GM21528 (cell line): ENCODE measurements around the gene TNKS1BP1.

Experiments used
- ATAC-seq: cut with Tn5 transposase; IDR thresholded peaks from one replicate; pipeline ENCODE4 v1.9.1; 2021; ENCODE audit warnings: mild to moderate bottlenecking, moderate library complexity; ENCODE audit not compliant: unreplicated experiment, low FRiP score

The TNKS1BP1 gene

DNA sequence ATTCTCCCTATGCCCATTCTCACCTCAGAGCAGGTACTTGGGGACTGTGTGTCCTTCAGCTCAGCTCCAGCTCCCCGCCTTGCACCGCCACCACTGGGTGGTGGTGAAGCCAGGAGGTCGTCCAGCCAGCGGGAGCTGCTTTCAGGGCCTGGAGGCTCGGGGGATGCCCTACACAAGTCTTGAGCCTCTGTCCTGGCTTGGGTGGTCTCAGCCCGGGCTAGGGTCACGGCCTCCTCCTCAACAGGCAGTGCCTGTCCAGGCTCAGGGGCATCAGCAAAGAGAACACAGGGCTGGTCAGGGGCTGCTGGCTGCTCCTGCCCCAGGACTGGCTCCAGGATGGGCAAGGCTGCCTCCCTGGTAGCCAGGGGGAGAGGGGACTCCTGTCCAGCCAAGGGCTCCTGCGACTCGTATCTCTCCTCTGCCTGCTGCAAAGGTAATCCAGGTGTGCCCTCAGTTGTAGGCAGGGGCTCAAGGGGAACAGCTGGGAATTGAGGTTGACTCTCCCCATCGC, 12.2 kb downstream of the TNKS1BP1 start:
- ATAC-seq: no peak

DNA sequence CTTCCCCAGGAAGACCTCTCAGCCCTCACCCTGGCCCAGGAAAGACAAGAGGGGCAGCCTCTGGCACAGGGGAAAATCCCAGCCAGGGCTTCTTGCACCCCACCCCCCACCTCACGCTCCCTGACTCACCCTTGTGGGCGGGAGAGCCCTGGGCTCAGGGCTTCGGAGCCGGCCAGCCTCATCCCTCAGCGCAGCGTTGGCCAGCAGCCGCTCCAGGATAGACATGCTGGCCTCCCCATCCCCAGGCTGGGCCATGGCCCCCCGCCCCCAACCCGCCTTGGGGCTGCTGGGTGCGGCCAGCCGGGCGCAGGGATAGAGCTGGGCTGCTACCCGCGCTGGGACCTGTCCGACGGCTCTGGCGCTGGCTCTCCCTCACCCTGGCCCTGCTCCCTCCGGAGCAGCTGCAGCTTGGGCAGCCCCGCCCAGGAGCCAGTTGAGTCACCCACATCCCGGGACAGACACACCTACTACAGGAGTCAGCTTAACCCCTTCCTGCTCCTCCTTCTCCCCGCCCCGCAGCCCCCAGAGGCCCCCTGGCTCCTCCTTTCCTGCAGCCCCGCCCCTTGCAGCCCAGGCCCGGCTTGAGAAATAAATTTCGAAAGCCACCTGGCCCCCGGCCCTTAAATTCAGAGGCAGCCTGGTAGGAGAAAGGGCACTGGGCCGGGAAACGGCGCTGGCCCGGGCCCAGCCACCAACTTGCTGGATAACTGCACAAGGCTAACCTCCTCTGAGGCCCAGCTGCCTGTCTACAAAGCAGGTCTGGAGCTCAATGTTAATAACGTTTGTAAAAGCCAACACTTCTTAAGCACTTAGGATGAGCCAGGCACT, 13.4 kb downstream of the TNKS1BP1 start:
- peak; percentile 97 for ATAC-seq

DNA sequence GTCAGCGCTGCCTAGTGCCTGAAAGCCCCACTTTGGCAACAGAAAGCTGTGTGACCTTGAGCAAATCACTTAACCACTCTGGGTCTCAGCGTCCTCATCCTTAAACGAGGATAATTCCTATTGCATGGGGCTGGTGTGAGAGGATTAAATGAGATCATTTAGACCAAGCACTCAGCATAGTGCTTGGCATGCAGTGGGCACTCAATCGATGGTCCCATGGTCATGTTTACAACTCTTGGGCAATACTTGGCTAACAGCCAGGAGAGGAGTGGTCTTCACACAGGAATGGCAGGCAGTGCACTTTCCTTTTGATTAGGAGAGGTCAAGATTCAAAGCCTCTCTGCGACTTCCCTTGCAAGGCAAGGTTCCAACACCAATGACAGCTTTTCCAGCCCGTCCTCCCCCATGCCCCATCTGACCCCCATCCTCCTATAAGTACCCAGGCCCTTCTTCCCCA, 14.1 kb downstream of the TNKS1BP1 start:
- no peak for ATAC-seq

DNA sequence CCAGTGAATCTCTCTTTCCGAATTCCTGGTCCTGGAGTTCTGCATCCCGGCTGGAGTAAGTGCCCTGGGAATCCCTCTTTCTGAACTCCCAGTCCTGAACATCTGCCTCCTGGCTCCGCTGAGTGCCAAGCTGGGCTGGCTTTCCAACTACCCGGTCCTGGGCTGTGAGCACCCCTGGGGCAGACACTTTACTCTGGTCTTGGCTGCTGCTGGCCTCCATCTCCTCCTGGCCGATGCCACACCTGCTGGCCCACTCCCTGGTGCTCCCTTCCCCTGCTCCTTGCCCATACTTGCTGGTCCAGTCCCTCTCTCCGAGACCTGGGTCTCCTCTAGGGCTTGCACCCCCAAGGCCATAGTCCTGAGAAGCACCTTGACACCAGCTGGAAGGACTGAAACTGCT, 14.7 kb downstream of the TNKS1BP1 start:
- no peak for ATAC-seq

DNA sequence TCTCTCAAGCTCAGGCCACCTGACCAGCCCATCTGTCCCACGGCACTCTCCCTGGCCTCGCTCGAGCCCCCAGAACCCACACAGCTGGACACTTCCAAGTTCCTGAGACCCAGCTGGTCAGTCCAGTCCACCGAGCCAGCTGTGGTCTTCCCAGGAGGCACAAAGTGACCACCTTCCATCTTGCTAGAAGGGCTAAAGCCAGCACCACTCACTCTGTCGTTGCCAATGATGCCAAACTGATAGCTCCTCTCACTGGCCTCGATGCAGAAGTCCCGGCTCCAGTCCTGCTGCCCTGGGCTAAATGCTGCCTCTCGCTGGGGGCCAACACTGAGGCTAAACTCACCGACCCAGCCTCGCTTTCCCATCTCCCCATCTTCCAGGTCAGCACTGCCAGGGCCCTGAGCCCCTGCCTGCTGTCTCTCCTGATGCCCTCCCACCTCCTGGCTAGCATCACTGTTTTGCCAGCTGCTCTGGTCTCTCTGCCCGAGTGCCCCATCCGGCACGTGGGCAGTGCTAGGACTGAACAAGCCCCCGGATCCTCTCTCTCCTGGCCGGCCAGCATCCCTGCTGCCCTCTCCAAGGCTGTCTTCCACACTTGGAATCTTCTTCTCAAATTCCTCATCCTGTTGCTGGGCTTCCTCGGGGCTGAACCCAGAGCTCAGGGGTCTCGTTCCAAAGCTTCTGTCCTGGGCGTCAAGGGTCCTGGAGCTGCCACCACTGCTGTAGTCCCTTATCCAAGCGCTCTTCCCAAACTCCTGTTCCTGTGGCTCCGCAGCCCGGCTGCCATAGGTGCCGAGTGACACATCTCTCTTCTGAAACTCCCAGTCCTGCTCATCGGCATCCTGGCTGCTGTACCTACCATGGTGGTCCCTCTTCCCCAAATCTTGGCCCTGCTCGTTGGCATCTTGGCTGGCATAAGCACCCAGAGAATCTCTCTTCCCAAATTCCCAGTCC, 15.4 kb downstream of the TNKS1BP1 start:
- ATAC-seq: no peak

DNA sequence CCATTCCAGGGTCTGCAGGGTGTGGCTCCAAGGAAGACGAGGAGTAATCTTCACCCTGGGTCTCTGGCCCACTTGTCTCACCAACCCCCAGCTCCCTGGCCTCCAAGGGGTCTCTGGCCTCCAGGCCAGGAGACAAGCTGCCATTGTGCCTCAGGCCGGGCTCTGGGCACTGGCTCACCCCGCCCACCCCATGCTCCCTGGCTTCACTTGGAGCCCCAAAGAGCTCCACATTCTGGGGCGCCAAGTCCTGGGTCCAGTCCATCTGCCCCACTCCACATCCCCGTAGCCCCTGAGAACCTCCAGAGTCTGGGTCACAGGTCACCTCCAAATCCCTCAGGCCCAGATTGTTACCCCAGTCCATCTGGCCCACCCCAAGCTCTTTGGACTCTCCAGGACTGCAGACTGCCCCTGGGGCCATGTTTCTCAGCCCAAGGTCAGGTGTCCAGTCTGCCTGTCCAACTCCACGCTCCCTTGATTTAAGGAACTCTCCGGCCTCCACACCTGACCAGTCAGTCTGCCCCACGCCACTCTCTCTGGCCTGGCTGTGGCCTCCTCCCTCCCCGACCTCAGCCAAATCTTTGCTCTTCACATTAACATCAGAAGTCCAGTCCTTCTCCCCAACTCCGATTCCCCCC, 16.2 kb downstream of the TNKS1BP1 start:
- ATAC-seq: no peak

DNA sequence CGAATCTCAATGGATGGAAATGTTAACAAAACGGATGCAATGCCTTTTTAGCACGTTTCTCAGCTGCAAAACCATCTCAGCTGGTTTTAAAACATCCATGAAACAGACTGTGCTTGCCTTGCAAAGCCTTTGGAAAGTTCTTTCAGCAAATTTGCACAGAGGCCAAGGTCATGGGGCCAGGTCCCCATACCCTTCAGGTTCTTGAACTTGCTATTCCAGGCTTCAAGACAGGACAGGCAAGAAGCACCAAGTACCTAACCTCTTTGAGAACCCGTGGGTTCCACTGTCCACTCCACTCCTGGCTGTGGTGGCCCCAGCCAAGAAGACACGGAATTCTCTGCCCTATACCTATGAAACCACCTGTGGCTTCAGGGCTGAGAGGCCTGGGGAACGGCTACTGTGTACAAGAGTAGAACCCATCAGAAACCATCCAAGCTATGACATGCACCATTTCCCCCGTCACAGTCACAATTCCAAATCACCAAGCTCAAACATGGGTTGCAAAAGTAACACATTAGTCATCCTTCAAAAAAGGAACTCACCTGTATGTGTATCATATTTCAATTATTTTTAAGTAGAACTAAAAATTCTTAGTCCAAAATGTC, 17.0 kb downstream of the TNKS1BP1 start:
- ATAC-seq: no peak

DNA sequence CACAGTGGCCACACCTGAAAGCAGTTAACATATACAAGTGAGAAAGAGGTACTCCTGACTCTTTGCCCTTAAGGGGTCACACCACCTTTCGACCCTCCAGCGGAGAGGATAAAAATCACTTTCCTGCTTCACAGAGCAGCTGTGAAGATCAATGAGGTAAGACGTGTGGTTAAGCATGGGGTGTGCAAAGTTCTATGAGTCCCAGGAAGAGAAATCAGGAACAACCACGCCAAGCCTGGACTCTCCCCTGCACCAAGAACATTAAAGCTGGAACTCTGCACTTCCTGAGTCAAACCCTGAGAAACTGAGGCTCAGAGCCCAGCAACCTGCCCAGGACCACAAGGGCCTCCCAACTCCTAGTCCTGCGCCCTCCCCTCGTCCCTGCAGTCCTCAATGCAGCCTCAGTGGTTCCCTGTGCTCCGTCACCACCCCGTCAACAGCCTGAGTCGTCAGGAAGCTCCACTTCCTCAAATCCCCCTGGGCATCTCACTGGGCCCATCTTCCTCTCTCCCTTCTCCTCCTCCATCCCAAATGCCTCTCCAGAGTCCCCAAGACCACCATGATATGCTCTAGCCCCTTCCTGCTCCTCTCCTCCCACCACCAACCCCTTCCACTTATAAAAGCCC, 17.7 kb downstream of the TNKS1BP1 start:
- no peak for ATAC-seq

DNA sequence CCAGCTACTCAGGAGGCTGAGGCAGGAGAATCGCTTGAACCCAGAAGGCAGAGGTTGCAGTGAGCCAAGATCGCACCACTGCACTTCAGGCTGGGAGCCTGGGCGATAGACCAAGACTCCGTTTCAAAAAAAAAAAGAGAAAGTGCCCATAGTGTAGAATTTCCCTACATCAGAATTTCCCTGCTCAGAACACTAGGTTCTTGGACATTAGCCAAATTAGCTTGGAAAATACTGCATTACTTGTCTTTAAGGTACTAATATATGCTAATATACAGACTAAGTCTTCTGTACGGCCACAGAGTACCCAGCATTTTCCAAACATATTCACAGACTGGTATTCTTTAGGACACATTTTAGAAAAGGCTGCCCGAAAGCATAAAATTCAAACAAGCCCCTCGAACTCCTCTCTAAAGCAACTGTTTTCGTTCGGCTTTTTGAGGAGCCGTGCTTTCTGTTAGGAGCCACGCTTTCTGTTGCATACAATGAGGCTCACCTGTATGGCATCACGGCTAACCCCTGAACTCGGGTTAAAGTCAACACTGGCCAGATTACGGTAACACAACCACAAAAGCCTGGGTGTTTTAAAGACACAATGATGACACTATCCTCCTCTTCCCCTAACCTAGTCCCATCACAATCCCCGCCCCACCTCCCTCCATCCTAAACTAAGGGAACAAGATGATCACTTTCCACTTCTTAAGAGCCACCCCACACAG, 18.4 kb downstream of the TNKS1BP1 start:
- no peak for ATAC-seq

DNA sequence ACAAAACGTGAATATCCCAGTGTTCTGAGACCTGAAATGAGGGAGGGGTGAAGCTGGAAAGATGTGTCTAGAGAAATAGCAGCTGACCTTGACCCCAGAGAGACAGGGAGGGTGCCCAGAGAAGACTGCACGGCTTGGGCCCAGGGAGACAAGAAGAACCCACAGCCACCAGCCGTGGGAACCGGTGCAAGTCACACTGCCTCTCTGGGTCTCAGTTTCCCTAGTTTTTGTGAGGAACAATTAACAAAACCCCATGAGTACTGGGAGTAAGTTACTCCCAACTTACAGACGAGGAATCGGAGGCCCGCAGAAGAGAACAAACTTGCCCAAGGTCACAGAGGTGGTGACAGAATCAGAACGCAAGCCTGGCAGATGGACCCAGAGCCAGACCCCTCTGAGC, 19.2 kb downstream of the TNKS1BP1 start:
- no peak for ATAC-seq

DNA sequence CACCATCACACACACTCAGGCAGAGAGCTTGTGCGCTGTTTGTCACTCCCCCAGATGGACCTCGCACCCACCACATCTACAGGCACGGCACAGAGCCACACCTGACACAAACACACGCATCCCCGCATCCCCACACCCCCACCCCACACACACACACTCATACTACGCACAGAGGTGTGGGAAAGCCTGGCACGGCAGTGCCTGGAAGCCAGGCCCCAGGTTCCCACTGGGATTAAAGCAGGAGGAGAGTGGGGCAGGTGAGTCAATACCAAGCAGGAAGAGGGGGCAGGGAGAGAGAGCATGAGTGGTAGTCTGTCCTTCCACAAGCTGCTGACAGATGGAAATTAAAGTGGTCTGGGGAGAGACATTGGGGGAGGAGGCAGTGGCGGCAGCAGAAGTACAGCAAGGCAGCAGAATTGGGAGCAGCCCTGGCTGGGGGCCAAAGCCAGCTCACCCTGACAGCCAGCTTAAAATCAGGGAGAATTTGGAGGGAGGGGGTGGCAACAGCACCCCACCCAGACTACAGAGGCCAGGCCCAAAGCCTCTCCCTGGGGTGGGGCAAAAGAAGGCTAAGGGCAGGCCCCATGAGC, 20.7 kb downstream of the TNKS1BP1 start:
- ATAC-seq: no peak

DNA sequence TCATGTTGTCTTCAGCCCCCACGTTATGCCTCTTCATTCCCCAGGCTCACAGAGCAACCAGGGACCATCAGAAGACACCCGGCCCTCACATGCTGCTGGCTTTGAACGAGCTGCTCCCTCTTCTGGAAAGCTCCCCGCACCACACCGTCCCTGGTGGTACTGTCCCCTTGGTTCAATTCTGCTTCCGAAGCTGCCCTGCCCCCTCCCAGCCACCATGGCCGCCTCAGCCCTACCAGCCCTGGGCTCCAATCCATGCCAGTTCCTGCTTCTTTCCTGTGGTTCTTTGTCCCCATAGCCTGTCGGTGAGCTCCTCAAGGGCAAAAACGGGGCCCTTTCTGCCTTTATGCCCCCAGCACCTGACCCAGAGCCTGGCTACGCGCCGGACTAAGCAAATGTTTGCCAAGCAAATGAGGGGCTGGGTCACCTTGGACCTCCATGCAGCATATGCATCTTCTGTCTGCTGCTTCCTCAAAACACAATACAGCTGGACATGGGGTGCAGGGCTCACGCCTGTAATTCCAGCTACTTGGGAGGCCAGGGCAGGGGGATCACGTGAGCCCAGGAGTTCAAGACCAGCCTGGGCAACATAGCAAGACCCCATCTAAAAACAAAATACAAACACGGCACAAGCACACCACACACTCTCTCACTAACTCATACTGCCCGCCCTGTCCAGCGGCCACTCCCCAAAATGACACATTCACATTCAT, 21.3 kb downstream of the TNKS1BP1 start:
- no peak for ATAC-seq

DNA sequence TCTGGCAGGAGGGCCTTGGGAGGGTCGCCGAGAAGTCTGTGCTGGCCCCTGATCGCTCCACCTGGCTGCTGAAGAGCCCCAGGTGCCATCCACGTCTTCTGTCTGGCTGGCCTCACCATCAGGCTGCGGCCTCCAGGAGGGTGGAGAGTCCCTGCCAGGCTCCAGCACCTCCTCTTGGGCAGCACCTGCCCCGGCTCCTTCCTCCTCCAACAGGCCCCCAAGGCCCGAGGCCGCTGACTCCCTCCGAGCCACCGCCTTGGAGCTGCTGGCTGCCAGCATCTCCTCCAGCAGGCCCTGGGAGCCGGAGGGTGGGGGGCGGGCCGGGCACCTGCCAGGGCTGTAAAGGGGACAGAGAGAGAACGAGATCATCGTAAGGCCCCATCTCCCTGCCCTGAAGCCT, 22.3 kb downstream of the TNKS1BP1 start:
- no peak for ATAC-seq

DNA sequence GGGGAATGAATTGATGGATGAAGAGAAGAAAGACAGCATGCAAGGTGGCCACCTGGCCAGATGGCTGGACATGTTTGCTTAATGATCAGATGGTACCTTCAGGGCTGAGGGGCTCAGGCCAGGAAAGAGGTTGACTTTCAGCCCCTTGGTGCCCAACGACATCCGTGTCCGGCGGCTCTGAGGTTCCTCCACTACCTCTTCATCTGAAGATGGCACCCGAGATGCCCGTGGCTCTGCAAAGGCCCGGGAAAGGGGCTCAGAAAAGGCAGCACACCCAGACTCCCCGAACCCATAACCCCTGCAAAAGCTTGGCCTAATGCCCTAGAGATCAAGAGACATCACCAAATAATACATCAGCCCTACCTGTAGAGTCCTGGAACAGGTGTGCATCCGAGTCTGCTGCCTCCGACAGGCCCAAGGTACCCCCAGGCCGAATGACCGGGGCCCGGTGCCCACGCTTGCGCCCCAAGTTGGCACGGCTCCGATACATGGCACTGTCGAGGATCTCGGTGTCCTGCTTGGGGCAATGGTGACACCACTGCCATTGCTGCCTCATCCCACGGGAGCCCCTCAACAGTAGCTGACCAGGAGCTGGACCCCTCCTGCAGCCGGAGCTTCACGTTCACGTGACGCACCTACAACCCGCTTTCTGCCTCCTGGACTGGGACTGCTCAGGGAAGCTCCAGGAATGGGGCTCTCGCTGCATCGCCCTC, 22.9 kb downstream of the TNKS1BP1 start:
- no peak for ATAC-seq

DNA sequence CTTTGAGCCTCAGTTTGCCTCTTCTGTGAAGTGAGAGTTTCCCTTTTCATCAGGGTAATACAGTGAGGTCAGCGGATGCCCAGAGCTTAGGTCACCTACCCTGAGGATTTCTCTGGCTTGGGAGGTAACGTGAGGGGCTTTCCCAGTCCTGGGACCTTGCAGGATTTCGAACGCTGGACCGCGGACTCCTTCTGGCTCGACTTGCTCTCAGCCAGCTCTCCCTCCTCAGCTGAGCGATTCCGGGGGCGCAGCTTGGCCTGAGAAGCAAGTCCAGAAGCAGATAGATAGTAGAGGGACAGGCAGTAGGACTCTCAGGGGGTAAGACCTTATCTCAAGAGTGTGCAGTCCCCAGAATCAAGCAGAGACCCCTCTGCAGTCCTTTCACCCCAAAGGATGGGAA, 24.0 kb downstream of the TNKS1BP1 start:
- no peak for ATAC-seq

DNA sequence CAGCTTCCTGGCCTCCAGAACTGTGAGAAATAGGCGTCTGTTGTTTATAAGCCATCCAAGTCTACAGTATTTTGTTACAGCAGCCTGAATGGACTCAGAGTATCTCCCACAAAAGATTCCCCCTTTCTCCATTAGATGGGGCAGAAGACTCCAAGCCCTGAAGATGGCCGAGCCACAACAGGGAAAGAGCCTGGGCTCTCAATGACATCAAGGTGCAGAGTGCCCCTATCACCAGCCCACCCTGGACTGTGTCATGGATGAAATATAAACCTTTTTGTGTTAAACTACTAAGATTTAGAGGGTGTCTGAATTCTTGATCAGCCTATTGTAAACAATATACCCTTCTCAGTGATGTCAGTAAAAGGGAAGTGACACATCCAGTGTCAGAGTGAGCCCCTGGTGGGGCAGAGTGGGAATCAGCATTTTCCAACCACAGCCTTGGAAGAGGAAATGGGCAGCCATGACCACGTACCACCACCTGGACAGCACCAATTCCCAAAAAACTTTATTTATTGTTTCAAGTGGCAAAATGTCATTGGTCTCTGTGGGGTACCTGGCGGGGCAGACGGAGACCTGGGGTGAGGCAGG, 25.5 kb downstream of the TNKS1BP1 start:
- no peak for ATAC-seq

DNA sequence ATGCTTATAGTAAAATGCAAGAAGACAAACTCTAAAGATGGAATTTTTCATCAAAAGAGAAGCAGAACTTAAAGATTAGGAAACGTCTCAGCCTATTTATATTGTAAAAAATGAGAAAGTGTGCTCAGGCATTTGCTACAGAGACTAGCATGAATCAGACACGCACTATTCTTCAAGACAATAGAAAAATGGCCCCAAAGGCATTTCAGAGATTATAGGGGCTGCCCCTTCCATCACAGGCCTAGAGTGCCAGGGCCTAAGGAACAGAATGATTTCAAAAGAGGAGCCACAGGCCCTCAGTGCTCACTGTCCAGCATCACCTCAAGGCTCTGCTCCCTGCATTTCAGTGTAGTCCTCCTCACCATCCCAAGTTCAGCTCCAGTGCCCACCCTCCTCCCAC, 27.5 kb downstream of the TNKS1BP1 start:
- ATAC-seq: no peak
